SK-N-SH treated with all-trans-retinoic acid at 6 μM for 48 hours (cell line): Measurements from ENCODE around the gene LRRC9.
"Not testable (repeated sequence)": the region's sequence is repeated elsewhere in the genome, so short reads cannot be mapped to it uniquely, and the experiment has no call there.

Experiments
- ATAC-seq: fragments of 200-7000 bp; cut with Tn5 transposase; 3 replicates; pipeline ENCODE4 v1.9.1; 2020; ENCODE audit warnings: mild to moderate bottlenecking, moderate library complexity
- ARNTL ChIP-seq: fragments of 450-650 bp; formaldehyde crosslinking; IDR thresholded peaks from 2 replicates; pipeline ENCODE4 v1.5.0; 2020; ENCODE audit warnings: low read depth, mild to moderate bottlenecking, moderate library complexity, borderline replicate concordance
- BACH2 ChIP-seq: fragments of 250-450 bp; sonication (Bioruptor Pico); IDR thresholded peaks from 2 replicates; pipeline ENCODE4 v1.9.0; 2021; ENCODE audit warnings: mild to moderate bottlenecking, borderline replicate concordance
- CREB5 ChIP-seq: fragments of 250-450 bp; sonication (Bioruptor Pico); IDR thresholded peaks from 2 replicates; pipeline ENCODE4 v1.5.1; 2020; ENCODE audit warnings: low read depth, mild to moderate bottlenecking, moderate library complexity
- CSDC2 ChIP-seq: fragments of 250-450 bp; sonication (Bioruptor Pico); IDR thresholded peaks from 2 replicates; pipeline ENCODE4 v1.5.0; 2020; ENCODE audit warnings: mild to moderate bottlenecking, moderate library complexity
- CSRNP3 ChIP-seq: fragments of 250-450 bp; sonication (Bioruptor Pico); IDR thresholded peaks from 2 replicates; pipeline ENCODE4 v1.5.1; 2021; ENCODE audit warnings: mild to moderate bottlenecking, moderate library complexity
- GLIS3 ChIP-seq: fragments of 250-450 bp; sonication (Bioruptor Pico); IDR thresholded peaks from 2 replicates; pipeline ENCODE4 v1.5.0; 2020; ENCODE audit warnings: mild to moderate bottlenecking, moderate library complexity
- ISL1 ChIP-seq: fragments of 250-450 bp; sonication (Bioruptor Pico); IDR thresholded peaks from 2 replicates; pipeline ENCODE4 v2.1.2; 2022; ENCODE audit warnings: mild to moderate bottlenecking, moderate library complexity
- OSR1 ChIP-seq: fragments of 250-450 bp; sonication (Bioruptor Pico); IDR thresholded peaks from 2 replicates; pipeline ENCODE4 v1.8.0; 2022; ENCODE audit warnings: moderate library complexity, mild to moderate bottlenecking, inconsistent platforms
- PATZ1 ChIP-seq: fragments of 250-450 bp; sonication (Bioruptor Pico); IDR thresholded peaks from 2 replicates; pipeline ENCODE4 v1.8.0; 2020; ENCODE audit warnings: mild to moderate bottlenecking, moderate library complexity, borderline replicate concordance
- RARB ChIP-seq: fragments of 250-450 bp; sonication (Bioruptor Pico); IDR thresholded peaks from 2 replicates; pipeline ENCODE4 v1.8.0; 2021; ENCODE audit warnings: mild to moderate bottlenecking, moderate library complexity
- SNAI2 ChIP-seq: fragments of 250-450 bp; sonication (Bioruptor Pico); IDR thresholded peaks from 2 replicates; pipeline ENCODE4 v1.5.0; 2020; ENCODE audit warnings: mild to moderate bottlenecking, moderate library complexity
- TOX ChIP-seq: fragments of 250-450 bp; sonication (Bioruptor Pico); IDR thresholded peaks from 2 replicates; pipeline ENCODE4 v1.8.0; 2021; ENCODE audit warnings: mild to moderate bottlenecking, moderate library complexity, borderline replicate concordance
- TSHZ2 ChIP-seq: fragments of 250-450 bp; sonication (Bioruptor Pico); IDR thresholded peaks from 2 replicates; pipeline ENCODE4 v1.5.0; 2020; ENCODE audit warnings: mild to moderate bottlenecking, moderate library complexity
- ZFP3 ChIP-seq: fragments of 250-450 bp; sonication (Bioruptor Pico); IDR thresholded peaks from 2 replicates; pipeline ENCODE4 v1.5.0; 2020; ENCODE audit warnings: mild to moderate bottlenecking, moderate library complexity
- ZFP30 ChIP-seq: fragments of 450-650 bp; formaldehyde crosslinking; IDR thresholded peaks from 2 replicates; pipeline ENCODE4 v1.5.0; 2022; ENCODE audit warnings: mild to moderate bottlenecking, moderate library complexity
- ZNF565 ChIP-seq: fragments of 450-650 bp; formaldehyde crosslinking; conservative IDR thresholded peaks from 2 replicates; pipeline ENCODE4 v1.5.0; 2020; ENCODE audit warnings: low read depth, mild to moderate bottlenecking, moderate library complexity
- ZNF70 ChIP-seq: fragments of 450-650 bp; formaldehyde crosslinking; IDR thresholded peaks from 2 replicates; pipeline ENCODE4 v1.5.0; 2020; ENCODE audit warnings: mild to moderate bottlenecking, moderate library complexity
- ZNF8 ChIP-seq: fragments of 450-650 bp; formaldehyde crosslinking; IDR thresholded peaks from 2 replicates; pipeline ENCODE4 v1.5.0; 2020; ENCODE audit warnings: mild to moderate bottlenecking, moderate library complexity

Gene LRRC9

GRCh38 chr14:60008042-60008441, 88.1 kb downstream of the LRRC9 start:
- no peak for ATAC-seq
- TF ChIP-seq ZFP30 (CRISPR knock-in tag) = no peak
- TF ChIP-seq BACH2 (CRISPR knock-in tag) = no peak

- not testable (repeated sequence) for ATAC-seq
These were observed 90.3 kb downstream of the LRRC9 start for GRCh38 chr14:60010263-60010662.

- ATAC-seq = no peak
- no peak for TF ChIP-seq CREB5 (CRISPR knock-in tag)
- no peak for TF ChIP-seq ZNF8
- no peak for TF ChIP-seq ZNF565 (CRISPR knock-in tag)
- TF ChIP-seq BACH2 (CRISPR knock-in tag) = no peak
- TF ChIP-seq CSDC2 = no peak
- TF ChIP-seq TOX (CRISPR knock-in tag) = no peak
- no peak for TF ChIP-seq ZFP30 (CRISPR knock-in tag)
- TF ChIP-seq SNAI2 (CRISPR knock-in tag) = no peak
- TF ChIP-seq ARNTL (CRISPR knock-in tag) = no peak
- TF ChIP-seq ISL1 (CRISPR knock-in tag) = no peak
- TF ChIP-seq PATZ1 = no peak
These were observed 94.5 kb downstream of the LRRC9 start for GRCh38 chr14:60014402-60014801.

GRCh38 chr14:60021619-60022018, 101.7 kb downstream of the LRRC9 start:
- TF ChIP-seq ZNF565 (CRISPR knock-in tag) (no peak), ARNTL (CRISPR knock-in tag) (no peak), PATZ1 (no peak), ISL1 (CRISPR knock-in tag) (no peak), ZFP3 (CRISPR knock-in tag) (no peak), CREB5 (CRISPR knock-in tag) (no peak), SNAI2 (CRISPR knock-in tag) (no peak), TOX (CRISPR knock-in tag) (no peak), OSR1 (no peak), RARB (CRISPR knock-in tag) (no peak)

GRCh38 chr14:60025571-60025970, 105.6 kb downstream of the LRRC9 start:
- TF ChIP-seq ZNF70 (CRISPR knock-in tag) = no peak
- TF ChIP-seq TSHZ2 (CRISPR knock-in tag) = no peak
- no peak for TF ChIP-seq OSR1
- TF ChIP-seq TOX (CRISPR knock-in tag) = no peak
- TF ChIP-seq ZNF8 = no peak
- no peak for TF ChIP-seq GLIS3
- TF ChIP-seq SNAI2 (CRISPR knock-in tag) = no peak
- TF ChIP-seq CSRNP3 = no peak
- no peak for TF ChIP-seq ZFP30 (CRISPR knock-in tag)
- TF ChIP-seq RARB (CRISPR knock-in tag) = no peak

More at GRCh38 chr14:60021619-60022018, 101.7 kb downstream of the LRRC9 start:
- ATAC-seq = no peak

More at GRCh38 chr14:60025571-60025970, 105.6 kb downstream of the LRRC9 start:
- ATAC-seq = no peak
